Loucy (cell line): ENCODE measurements around the gene FZD8.
A peak's percentile ranks its signal among the peaks of the same experiment; 100 is the strongest.

ENCODE experiments used
- H2AFZ ChIP-seq: fragments of 200-600 bp; sonication (generic); 2 replicates; pipeline ENCODE4 v1.6.0; 2016; ENCODE audit warnings: antibody characterized with exemption, mild to moderate bottlenecking, low read length, moderate library complexity
- H3F3A ChIP-seq: fragments of 200-600 bp; 2 replicates; pipeline ENCODE4 v1.6.0; 2016; ENCODE audit warnings: antibody characterized with exemption, low read depth, mild to moderate bottlenecking
- H3K27me3 ChIP-seq: fragments of 200-600 bp; sonication (generic); 2 replicates; pipeline ENCODE4 v1.6.1; 2014; ENCODE audit warnings: low read length, mild to moderate bottlenecking; ENCODE audit not compliant: insufficient read depth, poor library complexity, severe bottlenecking
- H3K36me3 ChIP-seq: fragments of 200-600 bp; sonication (generic); 2 replicates; pipeline ENCODE4 v1.6.1; 2016; ENCODE audit warnings: low read length; ENCODE audit not compliant: insufficient read depth
- H3K4me1 ChIP-seq: fragments of 200-600 bp; sonication (generic); 2 replicates; pipeline ENCODE4 v1.5.1; 2014; ENCODE audit warnings: low read length, mild to moderate bottlenecking; ENCODE audit not compliant: insufficient read depth, poor library complexity, severe bottlenecking
- H3K4me2 ChIP-seq: fragments of 200-600 bp; sonication (generic); 2 replicates; pipeline ENCODE4 v1.6.0; 2014; ENCODE audit warnings: antibody characterized with exemption, low read length, low read depth, mild to moderate bottlenecking; ENCODE audit not compliant: poor library complexity, severe bottlenecking
- H3K4me3 ChIP-seq: fragments of 200-600 bp; sonication (generic); 2 replicates; pipeline ENCODE4 v1.5.1; 2014; ENCODE audit warnings: low read length, mild to moderate bottlenecking, mixed read lengths; ENCODE audit not compliant: poor library complexity, severe bottlenecking
- H3K79me2 ChIP-seq: fragments of 200-600 bp; sonication (generic); 2 replicates; pipeline ENCODE4 v1.6.1; 2014; ENCODE audit warnings: low read length; ENCODE audit not compliant: insufficient read depth
- H3K9ac ChIP-seq: fragments of 200-600 bp; sonication (generic); 2 replicates; pipeline ENCODE4 v1.6.0; 2014; ENCODE audit warnings: mild to moderate bottlenecking, low read depth, low read length, moderate library complexity; ENCODE audit not compliant: poor library complexity, severe bottlenecking
- H3K9me2 ChIP-seq: fragments of 200-600 bp; sonication (generic); replicated peaks from 2 replicates; pipeline ENCODE4 v1.6.1; 2016; ENCODE audit warnings: low read depth, low read length, mixed read lengths
- H3K9me3 ChIP-seq: fragments of 200-600 bp; sonication (generic); 2 replicates; pipeline ENCODE4 v1.6.1; 2014; ENCODE audit warnings: mild to moderate bottlenecking, antibody characterized with exemption, low read length, low read depth; ENCODE audit not compliant: insufficient read depth
- H4K20me1 ChIP-seq: fragments of 200-600 bp; sonication (generic); 2 replicates; pipeline ENCODE4 v1.6.0; 2014; ENCODE audit warnings: antibody characterized with exemption, low read length, mild to moderate bottlenecking; ENCODE audit not compliant: insufficient read depth, poor library complexity, severe bottlenecking
- EZH2phosphoT487 ChIP-seq: fragments of 200-600 bp; IDR thresholded peaks from 2 replicates; pipeline ENCODE4 v1.6.1; 2018; ENCODE audit warnings: antibody characterized with exemption, mild to moderate bottlenecking, moderate library complexity, borderline replicate concordance
- TF ChIP-seq, protein P1 (sequence below): fragments of 200-600 bp; sonication (generic); conservative IDR thresholded peaks from 2 replicates; pipeline ENCODE4 v1.5.1; 2014; ENCODE audit warnings: mild to moderate bottlenecking, antibody characterized with exemption, low read length

The FZD8 gene

DNA sequence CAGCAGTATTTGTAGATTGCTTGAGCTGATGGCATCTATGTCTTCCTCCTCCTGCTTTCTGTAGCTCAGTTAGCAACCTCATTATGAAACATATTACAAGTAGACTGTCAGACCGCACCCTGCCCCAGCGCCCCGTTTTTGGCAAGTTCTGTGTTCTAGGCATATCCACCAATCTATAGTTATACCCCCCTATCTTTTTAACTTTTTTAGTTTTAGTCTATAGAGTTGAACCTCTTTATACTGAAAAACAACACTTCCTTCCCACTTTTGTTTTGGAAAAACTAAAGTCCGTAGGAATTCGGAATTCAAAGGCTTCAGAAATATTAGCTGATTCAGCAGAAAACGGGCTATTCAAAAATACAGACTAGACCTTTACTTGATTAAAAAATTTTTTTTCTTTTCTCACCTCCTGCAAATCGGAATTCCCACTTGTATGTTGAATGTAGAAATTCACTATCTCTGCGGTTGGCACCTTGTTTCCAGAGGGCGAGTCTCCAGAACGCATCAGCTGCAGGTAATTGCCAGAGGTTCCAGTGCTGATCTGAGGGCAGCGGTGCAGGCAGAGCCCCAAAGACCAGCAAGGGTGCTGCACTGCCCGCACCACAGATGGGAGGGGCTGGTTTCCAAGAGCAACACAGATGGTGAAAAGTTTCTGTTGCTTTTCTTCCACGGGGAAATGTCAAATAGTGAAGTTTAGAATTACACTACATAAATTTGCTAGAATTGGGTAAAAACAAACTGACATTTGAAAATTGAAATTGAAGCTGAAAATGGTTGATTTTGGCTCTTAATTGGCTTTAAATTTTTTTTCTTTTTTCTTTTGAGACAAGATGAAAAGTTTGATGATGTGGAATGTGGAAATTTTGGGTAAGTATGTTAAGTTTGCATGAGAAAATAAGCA is 2.2 kb upstream of the FZD8 start:
- Histone ChIP-seq H3K9me2 (no peaks in the 10 kb centered on the region), H3K9ac (peak overlapping the region; percentile 41), H3K79me2 (no peaks in the 10 kb centered on the region), H3K4me3 (peak overlapping the region; percentile 69), H3K36me3 (no peaks in the 10 kb centered on the region), H3K4me2 (peak overlapping the region; percentile 68), H3K4me1 (no peaks in the 10 kb centered on the region), H3K9me3 (no peaks in the 10 kb centered on the region), H3K27me3 (no peaks in the 10 kb centered on the region), H3F3A (no peaks in the 10 kb centered on the region), H2AFZ (peak overlapping the region; percentile 96), H4K20me1 (no peaks in the 10 kb centered on the region)
- TF ChIP-seq, protein P1, sequence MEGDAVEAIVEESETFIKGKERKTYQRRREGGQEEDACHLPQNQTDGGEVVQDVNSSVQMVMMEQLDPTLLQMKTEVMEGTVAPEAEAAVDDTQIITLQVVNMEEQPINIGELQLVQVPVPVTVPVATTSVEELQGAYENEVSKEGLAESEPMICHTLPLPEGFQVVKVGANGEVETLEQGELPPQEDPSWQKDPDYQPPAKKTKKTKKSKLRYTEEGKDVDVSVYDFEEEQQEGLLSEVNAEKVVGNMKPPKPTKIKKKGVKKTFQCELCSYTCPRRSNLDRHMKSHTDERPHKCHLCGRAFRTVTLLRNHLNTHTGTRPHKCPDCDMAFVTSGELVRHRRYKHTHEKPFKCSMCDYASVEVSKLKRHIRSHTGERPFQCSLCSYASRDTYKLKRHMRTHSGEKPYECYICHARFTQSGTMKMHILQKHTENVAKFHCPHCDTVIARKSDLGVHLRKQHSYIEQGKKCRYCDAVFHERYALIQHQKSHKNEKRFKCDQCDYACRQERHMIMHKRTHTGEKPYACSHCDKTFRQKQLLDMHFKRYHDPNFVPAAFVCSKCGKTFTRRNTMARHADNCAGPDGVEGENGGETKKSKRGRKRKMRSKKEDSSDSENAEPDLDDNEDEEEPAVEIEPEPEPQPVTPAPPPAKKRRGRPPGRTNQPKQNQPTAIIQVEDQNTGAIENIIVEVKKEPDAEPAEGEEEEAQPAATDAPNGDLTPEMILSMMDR = no peak
- no peak for TF ChIP-seq EZH2phosphoT487

DNA sequence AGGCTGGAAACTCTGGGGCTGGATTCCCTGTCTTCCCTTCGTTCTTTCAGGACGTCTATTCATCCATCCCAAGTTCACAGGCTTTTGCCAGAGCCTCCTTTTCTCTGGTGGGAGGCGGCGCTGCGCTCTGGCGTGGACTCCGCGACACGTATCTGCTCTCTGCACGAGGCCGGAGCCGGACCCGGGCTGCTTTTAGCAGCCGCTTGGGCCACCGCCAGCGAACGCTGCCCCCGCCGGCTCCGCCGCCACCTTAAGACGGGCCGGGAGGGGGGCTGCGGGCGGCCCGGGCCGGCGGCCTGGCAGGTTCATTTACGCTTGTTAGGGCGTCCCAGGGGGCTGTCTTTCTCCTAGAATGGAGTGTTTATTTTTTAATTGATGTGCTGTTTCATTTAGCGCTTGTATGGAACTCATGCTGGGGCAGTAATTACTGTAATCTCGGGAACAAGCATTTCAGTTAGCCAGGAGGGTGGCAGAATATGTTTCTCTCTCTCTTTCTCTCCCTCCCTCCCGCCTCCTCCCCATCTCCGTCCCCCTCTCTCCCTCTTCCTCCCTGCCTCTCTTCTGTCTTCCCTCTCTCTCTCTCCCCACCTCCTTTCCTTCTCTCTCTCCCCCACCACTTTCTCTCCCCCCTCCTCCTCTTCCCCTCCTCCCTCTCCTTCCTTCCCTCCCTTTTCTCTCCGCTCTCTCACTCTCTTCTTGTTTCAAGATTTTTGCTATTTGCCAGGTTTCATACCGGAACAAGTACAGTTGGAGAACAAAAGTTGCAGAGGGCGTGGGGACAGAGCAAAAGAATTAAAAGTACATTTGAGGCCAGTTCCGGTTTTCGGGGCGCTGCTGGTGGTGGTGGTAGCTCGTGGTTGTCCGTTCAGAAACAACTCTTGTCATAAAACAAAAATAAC is 1.3 kb upstream of the FZD8 start:
- Histone ChIP-seq H2AFZ (peak overlapping the region; percentile 96), H3K36me3 (no peaks in the 10 kb centered on the region), H3K27me3 (no peaks in the 10 kb centered on the region), H3K79me2 (no peaks in the 10 kb centered on the region), H3K4me3 (peak overlapping the region; percentile 69), H3K9ac (peak overlapping the region; percentile 41), H3K4me1 (no peaks in the 10 kb centered on the region), H4K20me1 (no peaks in the 10 kb centered on the region), H3K9me2 (no peaks in the 10 kb centered on the region), H3K4me2 (peak overlapping the region; percentile 68), H3F3A (no peaks in the 10 kb centered on the region), H3K9me3 (no peaks in the 10 kb centered on the region)
- TF ChIP-seq EZH2phosphoT487 = no peak
- TF ChIP-seq, protein P1 = no peak

DNA sequence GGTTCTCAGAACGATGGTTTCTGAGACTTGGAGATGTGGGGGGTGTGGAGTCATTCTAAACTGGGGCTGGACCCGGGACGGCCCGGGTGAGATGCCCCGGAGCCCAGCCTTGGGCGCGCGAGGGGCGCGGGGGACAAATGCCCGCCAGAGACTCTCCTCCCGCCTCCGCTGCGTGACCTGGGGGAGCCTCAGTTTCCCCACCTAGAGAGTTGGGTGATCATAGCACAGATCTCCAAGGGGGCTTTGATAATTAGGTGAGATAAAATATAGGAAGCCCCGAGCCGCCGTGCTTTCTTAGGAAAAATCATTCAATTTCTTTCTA is 658 bp upstream of the FZD8 start:
- TF ChIP-seq EZH2phosphoT487 = no peak
- TF ChIP-seq, protein P1 = no peak
- no peaks in the 10 kb centered on the region for H3F3A ChIP-seq
- no peaks in the 10 kb centered on the region for H3K27me3 ChIP-seq
- no peaks in the 10 kb centered on the region for H3K4me1 ChIP-seq
- H3K79me2 ChIP-seq = no peaks in the 10 kb centered on the region
- H3K9me2 ChIP-seq = no peaks in the 10 kb centered on the region
- peak overlapping the region; percentile 69 for H3K4me3 ChIP-seq
- no peaks in the 10 kb centered on the region for H3K36me3 ChIP-seq
- H3K9ac ChIP-seq = no peak overlapping the region
- no peaks in the 10 kb centered on the region for H4K20me1 ChIP-seq
- H2AFZ ChIP-seq = peak overlapping the region; percentile 96; the same call in 1 of the 2 replicates
- peak overlapping the region; percentile 68 for H3K4me2 ChIP-seq
- no peaks in the 10 kb centered on the region for H3K9me3 ChIP-seq
